T-helper 2 cell treated with Interferon-gamma antibody and Interleukin-4, amounts not matched to agents 100 ng/mL and 5 ng/mL, for 36 hours (primary cell): ENCODE data around the gene GAGE12E. TPM values are rescaled to one million over a fixed set of nuclear protein-coding genes. Genes with fewer than 3 reads are reported as not detected.
"Not testable (repeated sequence)": the region's sequence is repeated elsewhere in the genome, so short reads cannot be mapped to it uniquely, and the experiment has no call there.

ENCODE experiments used
- intact Hi-C: fragments of 100-400 bp; cut with micrococcal nuclease; formaldehyde crosslinking; loops from one replicate; pipeline ENCODE4 v1.15.1; 2023
- total RNA-seq: library from RNA; stranded (reverse); gene quantifications from 2 replicates; pipeline ENCODE4 v1.2.3, GENCODE V29; 2022

Gene GAGE12E
- not detected in 2 replicates for total RNA-seq

GRCh38 chrX:49550989-49551388 lies at the start of gene GAGE12E:
GAGE12E (plus strand) TSS chrX:49551289; CDS start chrX:49552444, 1,155 bp downstream.
- intact Hi-C loops: not testable (repeated sequence)

DNA sequence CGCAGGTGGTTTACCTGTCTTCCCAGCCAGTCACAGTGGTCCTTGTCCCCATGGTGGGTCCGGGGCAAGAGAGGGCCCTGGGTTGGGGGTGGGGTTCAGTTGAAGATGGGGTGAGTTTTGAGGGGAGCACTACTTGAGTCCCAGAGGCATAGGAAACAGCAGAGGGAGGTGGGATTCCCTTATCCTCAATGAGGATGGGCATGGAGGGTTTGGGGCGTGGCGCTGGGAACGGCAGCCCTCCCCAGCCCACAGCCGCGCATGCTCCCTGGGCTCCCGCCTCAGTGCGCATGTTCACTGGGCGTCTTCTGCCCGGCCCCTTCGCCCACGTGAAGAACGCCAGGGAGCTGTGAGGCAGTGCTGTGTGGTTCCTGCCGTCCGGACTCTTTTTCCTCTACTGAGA lies 19.2 kb upstream of the GAGE12E start, which contains the start of gene GAGE12C:
Gene GAGE12C (plus strand): TSS at position 301 of the 400 bp plus-strand sequence. CDS start 1,155 bp downstream, outside the sequence.
- intact Hi-C loops: not testable (repeated sequence)

DNA sequence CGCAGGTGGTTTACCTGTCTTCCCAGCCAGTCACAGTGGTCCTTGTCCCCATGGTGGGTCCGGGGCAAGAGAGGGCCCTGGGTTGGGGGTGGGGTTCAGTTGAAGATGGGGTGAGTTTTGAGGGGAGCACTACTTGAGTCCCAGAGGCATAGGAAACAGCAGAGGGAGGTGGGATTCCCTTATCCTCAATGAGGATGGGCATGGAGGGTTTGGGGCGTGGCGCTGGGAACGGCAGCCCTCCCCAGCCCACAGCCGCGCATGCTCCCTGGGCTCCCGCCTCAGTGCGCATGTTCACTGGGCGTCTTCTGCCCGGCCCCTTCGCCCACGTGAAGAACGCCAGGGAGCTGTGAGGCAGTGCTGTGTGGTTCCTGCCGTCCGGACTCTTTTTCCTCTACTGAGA lies 9.7 kb upstream of the GAGE12E start, which contains the start of gene GAGE12D:
Gene GAGE12D (plus strand): TSS at position 301 of the 400 bp plus-strand sequence. CDS start 1,155 bp downstream, outside the sequence.
- intact Hi-C loops: not testable (repeated sequence)

GRCh38 chrX:49560542-49560941 lies 9.5 kb downstream of the GAGE12E start, which contains the start of gene GAGE12F:
GAGE12F (plus strand) TSS chrX:49560842; CDS start chrX:49561997, 1,155 bp downstream.
- intact Hi-C loops: not testable (repeated sequence)

GRCh38 chrX:49568728-49569127 lies 17.6 kb downstream of the GAGE12E start:
- intact Hi-C loops: not testable (repeated sequence)

GRCh38 chrX:49569152-49569551 lies 18.1 kb downstream of the GAGE12E start:
- intact Hi-C loops: not testable (repeated sequence)

DNA sequence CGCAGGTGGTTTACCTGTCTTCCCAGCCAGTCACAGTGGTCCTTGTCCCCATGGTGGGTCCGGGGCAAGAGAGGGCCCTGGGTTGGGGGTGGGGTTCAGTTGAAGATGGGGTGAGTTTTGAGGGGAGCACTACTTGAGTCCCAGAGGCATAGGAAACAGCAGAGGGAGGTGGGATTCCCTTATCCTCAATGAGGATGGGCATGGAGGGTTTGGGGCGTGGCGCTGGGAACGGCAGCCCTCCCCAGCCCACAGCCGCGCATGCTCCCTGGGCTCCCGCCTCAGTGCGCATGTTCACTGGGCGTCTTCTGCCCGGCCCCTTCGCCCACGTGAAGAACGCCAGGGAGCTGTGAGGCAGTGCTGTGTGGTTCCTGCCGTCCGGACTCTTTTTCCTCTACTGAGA lies 19.0 kb downstream of the GAGE12E start, which contains the start of gene GAGE12G:
Gene GAGE12G (plus strand): TSS at position 301 of the 400 bp plus-strand sequence. CDS start 1,155 bp downstream, outside the sequence.
- intact Hi-C loops: not testable (repeated sequence)

GRCh38 chrX:49579649-49580048 lies 28.6 kb downstream of the GAGE12E start, which contains the start of gene GAGE12H:
GAGE12H (plus strand) TSS chrX:49579949; CDS start chrX:49581104, 1,155 bp downstream.
- intact Hi-C loops: not testable (repeated sequence)

DNA sequence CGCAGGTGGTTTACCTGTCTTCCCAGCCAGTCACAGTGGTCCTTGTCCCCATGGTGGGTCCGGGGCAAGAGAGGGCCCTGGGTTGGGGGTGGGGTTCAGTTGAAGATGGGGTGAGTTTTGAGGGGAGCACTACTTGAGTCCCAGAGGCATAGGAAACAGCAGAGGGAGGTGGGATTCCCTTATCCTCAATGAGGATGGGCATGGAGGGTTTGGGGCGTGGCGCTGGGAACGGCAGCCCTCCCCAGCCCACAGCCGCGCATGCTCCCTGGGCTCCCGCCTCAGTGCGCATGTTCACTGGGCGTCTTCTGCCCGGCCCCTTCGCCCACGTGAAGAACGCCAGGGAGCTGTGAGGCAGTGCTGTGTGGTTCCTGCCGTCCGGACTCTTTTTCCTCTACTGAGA lies 38.1 kb downstream of the GAGE12E start, which contains the start of gene GAGE2A:
Gene GAGE2A (plus strand): TSS at position 301 of the 400 bp plus-strand sequence. CDS start 1,155 bp downstream, outside the sequence.
- intact Hi-C loops: not testable (repeated sequence)

DNA sequence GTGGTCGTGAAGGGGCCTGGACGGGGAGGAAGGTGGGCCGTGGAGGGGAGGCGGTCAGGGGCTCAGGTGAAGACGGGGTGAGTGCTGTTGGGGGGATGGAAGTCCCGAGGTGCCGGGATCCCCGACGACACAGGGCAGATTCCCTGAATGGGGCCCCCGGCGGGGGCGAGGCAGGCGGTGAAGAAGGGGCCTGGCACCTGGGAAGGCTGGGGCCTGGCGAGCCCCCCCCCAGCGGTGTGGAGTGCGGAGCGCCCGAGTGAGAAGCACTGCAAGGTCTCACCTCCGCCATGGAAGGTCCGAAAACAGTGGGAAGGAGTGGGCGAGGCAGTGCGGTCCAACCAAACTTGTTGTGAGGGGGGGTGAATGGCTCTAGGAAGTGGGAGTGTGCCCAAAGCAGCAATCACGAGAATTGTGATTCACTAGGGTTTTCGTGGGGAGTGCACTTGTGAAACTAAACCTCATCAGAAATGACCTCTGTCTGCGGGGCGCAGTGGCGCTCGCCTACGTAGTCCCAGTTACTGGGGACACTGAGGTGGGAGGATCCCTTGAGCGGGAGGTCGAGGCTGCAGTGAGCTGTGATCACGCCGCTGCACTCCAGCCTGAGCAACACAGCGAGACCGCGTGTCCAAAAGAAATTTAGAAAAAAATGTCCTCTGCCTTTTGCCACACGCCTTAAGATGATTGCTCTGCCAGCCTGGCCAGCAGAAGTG lies 38.8 kb downstream of the GAGE12E start:
- intact Hi-C loops: not testable (repeated sequence)

DNA sequence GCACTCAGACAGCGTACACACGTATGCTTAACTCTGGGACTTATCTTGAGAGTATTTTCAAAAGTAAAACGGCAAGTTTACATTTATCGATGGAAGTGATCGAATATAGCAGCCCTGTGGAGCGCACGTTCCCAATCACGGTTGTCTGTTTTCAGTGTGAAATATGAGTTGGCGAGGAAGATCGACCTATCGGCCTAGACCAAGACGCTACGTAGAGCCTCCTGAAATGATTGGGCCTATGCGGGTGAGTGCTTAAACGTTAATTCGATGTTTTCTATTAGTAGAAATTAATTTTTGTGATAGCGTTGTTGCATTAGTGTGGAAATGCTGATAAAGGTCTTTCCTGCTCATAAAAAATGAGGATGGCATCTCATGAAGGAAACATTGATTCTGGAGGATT lies 39.4 kb downstream of the GAGE12E start:
- intact Hi-C loops: not testable (repeated sequence)

DNA sequence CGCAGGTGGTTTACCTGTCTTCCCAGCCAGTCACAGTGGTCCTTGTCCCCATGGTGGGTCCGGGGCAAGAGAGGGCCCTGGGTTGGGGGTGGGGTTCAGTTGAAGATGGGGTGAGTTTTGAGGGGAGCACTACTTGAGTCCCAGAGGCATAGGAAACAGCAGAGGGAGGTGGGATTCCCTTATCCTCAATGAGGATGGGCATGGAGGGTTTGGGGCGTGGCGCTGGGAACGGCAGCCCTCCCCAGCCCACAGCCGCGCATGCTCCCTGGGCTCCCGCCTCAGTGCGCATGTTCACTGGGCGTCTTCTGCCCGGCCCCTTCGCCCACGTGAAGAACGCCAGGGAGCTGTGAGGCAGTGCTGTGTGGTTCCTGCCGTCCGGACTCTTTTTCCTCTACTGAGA lies 47.6 kb downstream of the GAGE12E start, which contains the start of gene GAGE1:
Gene GAGE1 (plus strand): TSS at position 301 of the 400 bp plus-strand sequence. CDS start 1,155 bp downstream, outside the sequence.
- intact Hi-C loops: not testable (repeated sequence)

Other genes with a start within 250 kb of the GAGE12E start
- not detected in 2 replicates for gene GAGE10, start 247.6 kb upstream of the GAGE12E start, total RNA-seq
- gene GAGE12J, start 229.3 kb upstream of the GAGE12E start, total RNA-seq: not detected in 2 replicates
- not detected in 2 replicates for gene GAGE13, start 219.7 kb upstream of the GAGE12E start, total RNA-seq
- not detected in 2 replicates for gene GAGE12C, start 19.1 kb upstream of the GAGE12E start, total RNA-seq
- gene GAGE12D, start 9.6 kb upstream of the GAGE12E start, total RNA-seq: not detected in 2 replicates
- not detected in 2 replicates for gene GAGE12F, start 9.6 kb downstream of the GAGE12E start, total RNA-seq
- not detected in 2 replicates for gene GAGE12G, start 19.1 kb downstream of the GAGE12E start, total RNA-seq
- gene GAGE12H, start 28.7 kb downstream of the GAGE12E start, total RNA-seq: not detected in 2 replicates
- not detected in 2 replicates for gene GAGE2A, start 38.2 kb downstream of the GAGE12E start, total RNA-seq
- not detected in 2 replicates for gene GAGE1, start 47.7 kb downstream of the GAGE12E start, total RNA-seq
- not detected in 2 replicates for gene PAGE1, start 144.7 kb downstream of the GAGE12E start, total RNA-seq